IMR-90 (cell line): ENCODE data around the gene MRPS7.

ENCODE experiments used
- BHLHE40 ChIP-seq: fragments of 150-350 bp; IDR thresholded peaks from 2 replicates; pipeline ENCODE4 v1.6.1; 2016; ENCODE audit warnings: mild to moderate bottlenecking, low read depth, low read length
- CEBPB ChIP-seq: IDR thresholded peaks from 2 replicates; pipeline ENCODE4 v1.6.1; 2012; ENCODE audit warnings: low read depth, low read length, improper control_type of control experiment
- CHD1 ChIP-seq: IDR thresholded peaks from 2 replicates; pipeline ENCODE4 v1.6.1; 2012; ENCODE audit warnings: low read depth, low read length, improper control_type of control experiment
- MAFK ChIP-seq: IDR thresholded peaks from 2 replicates; pipeline ENCODE4 v1.6.1; 2012; ENCODE audit warnings: low read depth, low read length, improper control_type of control experiment
- MAZ ChIP-seq: IDR thresholded peaks from 2 replicates; pipeline ENCODE4 v1.6.1; 2012; ENCODE audit warnings: low read depth, mild to moderate bottlenecking, low read length, improper control_type of control experiment, moderate library complexity, borderline replicate concordance
- POLR2A ChIP-seq: IDR thresholded peaks from 2 replicates; pipeline ENCODE4 v1.6.1; 2012; ENCODE audit warnings: mild to moderate bottlenecking, low read depth, low read length
- RFX5 ChIP-seq: IDR thresholded peaks from 2 replicates; pipeline ENCODE4 v1.8.0; 2012; ENCODE audit warnings: low read depth, mild to moderate bottlenecking, low read length, moderate library complexity
- SMC3 ChIP-seq: fragments of 150-350 bp; IDR thresholded peaks from 2 replicates; pipeline ENCODE4 v1.6.1; 2016; ENCODE audit warnings: low read depth, mild to moderate bottlenecking, antibody characterized with exemption, low read length, moderate library complexity
- TF ChIP-seq, protein P1 (sequence below): conservative IDR thresholded peaks from 2 replicates; pipeline ENCODE4 v1.5.1; 2012; ENCODE audit warnings: mild to moderate bottlenecking, low read depth, low read length, improper control_type of control experiment
- TF ChIP-seq, protein P2 (sequence below): fragments of 150-350 bp; IDR thresholded peaks from 2 replicates; pipeline ENCODE4 v1.6.1; 2016; ENCODE audit warnings: low read depth, mild to moderate bottlenecking, low read length, moderate library complexity, borderline replicate concordance
- TF ChIP-seq, protein P3 (sequence below): fragments of 150-350 bp; IDR thresholded peaks from 2 replicates; pipeline ENCODE4 v1.6.1; 2017; ENCODE audit warnings: mild to moderate bottlenecking, antibody characterized with exemption, low read length, low read depth

DNA sequence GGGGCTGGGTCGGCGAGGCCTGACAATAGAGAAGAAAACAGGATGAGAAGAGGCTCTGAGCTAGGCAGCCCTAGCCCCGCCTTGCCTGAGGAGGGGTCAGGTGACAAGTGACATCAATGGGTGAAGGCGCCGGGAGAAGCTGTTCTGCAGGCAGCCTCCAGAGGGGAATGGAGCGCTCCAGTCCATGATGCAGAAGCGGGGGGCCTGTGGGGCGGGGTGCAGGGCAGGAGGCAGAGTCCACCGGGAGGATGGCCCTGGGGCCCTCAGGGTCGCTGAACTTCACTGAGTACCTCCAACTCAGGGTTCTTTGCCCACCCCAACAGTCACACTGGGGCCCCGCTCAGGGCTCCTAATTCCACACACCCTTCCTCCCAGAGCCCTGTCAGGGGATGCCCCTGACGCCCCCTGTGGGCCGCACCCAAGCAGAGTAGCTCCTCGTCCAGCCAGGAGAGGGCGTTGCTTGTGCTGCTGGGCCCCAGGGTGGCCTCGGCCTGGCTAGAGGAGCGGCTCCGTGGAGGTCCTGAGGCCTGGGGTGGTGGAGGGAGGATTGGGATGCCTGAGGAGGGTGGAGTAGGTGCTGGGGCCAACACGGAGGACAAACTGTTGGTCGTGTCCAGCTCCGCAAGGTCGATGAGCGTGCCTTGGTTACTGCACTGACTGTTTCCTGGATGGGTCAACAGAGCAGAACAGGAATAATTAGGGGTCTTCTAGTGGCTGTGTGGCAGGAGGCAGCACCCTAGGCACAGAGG is 21.1 kb upstream of the MRPS7 start:
- TF ChIP-seq, protein P1, sequence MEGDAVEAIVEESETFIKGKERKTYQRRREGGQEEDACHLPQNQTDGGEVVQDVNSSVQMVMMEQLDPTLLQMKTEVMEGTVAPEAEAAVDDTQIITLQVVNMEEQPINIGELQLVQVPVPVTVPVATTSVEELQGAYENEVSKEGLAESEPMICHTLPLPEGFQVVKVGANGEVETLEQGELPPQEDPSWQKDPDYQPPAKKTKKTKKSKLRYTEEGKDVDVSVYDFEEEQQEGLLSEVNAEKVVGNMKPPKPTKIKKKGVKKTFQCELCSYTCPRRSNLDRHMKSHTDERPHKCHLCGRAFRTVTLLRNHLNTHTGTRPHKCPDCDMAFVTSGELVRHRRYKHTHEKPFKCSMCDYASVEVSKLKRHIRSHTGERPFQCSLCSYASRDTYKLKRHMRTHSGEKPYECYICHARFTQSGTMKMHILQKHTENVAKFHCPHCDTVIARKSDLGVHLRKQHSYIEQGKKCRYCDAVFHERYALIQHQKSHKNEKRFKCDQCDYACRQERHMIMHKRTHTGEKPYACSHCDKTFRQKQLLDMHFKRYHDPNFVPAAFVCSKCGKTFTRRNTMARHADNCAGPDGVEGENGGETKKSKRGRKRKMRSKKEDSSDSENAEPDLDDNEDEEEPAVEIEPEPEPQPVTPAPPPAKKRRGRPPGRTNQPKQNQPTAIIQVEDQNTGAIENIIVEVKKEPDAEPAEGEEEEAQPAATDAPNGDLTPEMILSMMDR, result peak; percentile 90
- TF ChIP-seq MAZ, result no peak
- no peak for TF ChIP-seq POLR2A
- TF ChIP-seq BHLHE40, result no peak
- TF ChIP-seq CEBPB, result no peak
- TF ChIP-seq SMC3, result peak; percentile 69
- no peak for TF ChIP-seq RFX5
- TF ChIP-seq, protein P2, sequence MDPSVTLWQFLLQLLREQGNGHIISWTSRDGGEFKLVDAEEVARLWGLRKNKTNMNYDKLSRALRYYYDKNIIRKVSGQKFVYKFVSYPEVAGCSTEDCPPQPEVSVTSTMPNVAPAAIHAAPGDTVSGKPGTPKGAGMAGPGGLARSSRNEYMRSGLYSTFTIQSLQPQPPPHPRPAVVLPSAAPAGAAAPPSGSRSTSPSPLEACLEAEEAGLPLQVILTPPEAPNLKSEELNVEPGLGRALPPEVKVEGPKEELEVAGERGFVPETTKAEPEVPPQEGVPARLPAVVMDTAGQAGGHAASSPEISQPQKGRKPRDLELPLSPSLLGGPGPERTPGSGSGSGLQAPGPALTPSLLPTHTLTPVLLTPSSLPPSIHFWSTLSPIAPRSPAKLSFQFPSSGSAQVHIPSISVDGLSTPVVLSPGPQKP, result no peak
- TF ChIP-seq CHD1, result no peak
- TF ChIP-seq, protein P3, sequence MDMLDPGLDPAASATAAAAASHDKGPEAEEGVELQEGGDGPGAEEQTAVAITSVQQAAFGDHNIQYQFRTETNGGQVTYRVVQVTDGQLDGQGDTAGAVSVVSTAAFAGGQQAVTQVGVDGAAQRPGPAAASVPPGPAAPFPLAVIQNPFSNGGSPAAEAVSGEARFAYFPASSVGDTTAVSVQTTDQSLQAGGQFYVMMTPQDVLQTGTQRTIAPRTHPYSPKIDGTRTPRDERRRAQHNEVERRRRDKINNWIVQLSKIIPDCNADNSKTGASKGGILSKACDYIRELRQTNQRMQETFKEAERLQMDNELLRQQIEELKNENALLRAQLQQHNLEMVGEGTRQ, result peak; percentile 24; the same call in 1 of the 2 replicates
- no peak for TF ChIP-seq MAFK
